GM18861 (cell line): Measurements from ENCODE around the gene ECT2.
A peak's percentile ranks its signal among the peaks of the same experiment; 100 is the strongest.
"Not testable (repeated sequence)": the region's sequence is repeated elsewhere in the genome, so short reads cannot be mapped to it uniquely, and the experiment has no call there.

Experiments used
- ATAC-seq: cut with Tn5 transposase; IDR thresholded peaks from one replicate; pipeline ENCODE4 v1.9.1; 2021; ENCODE audit not compliant: unreplicated experiment

The ECT2 gene

GRCh38 chr3:172750368-172751174 lies at the start of gene ECT2:
TSS of gene ECT2 (plus strand) at chr3:172750726. CDS start at chr3:172754531, 3,805 bp downstream.
- peak; percentile 97 for ATAC-seq

- no peak for ATAC-seq
Observed at GRCh38 chr3:172700936-172701455, 49.5 kb upstream of the ECT2 start.

GRCh38 chr3:172701751-172702150 lies 48.8 kb upstream of the ECT2 start:
- no peak for ATAC-seq

GRCh38 chr3:172702256-172702655 lies 48.3 kb upstream of the ECT2 start:
- ATAC-seq: no peak

- not testable (repeated sequence) for ATAC-seq
Observed at GRCh38 chr3:172702731-172703130, 47.8 kb upstream of the ECT2 start.

- no peak for ATAC-seq
Observed at GRCh38 chr3:172704001-172704400, 46.5 kb upstream of the ECT2 start.

GRCh38 chr3:172705170-172705569 lies 45.4 kb upstream of the ECT2 start:
- ATAC-seq: no peak

GRCh38 chr3:172707030-172707429 lies 43.5 kb upstream of the ECT2 start:
- no peak for ATAC-seq

GRCh38 chr3:172707967-172708366 lies 42.6 kb upstream of the ECT2 start:
- no peak for ATAC-seq

- no peak for ATAC-seq
Observed at GRCh38 chr3:172708921-172709773, 41.4 kb upstream of the ECT2 start.

- ATAC-seq: peak; percentile 1
Observed at GRCh38 chr3:172709774-172710663, 40.5 kb upstream of the ECT2 start.

- peak; percentile 100 for ATAC-seq
Observed at GRCh38 chr3:172710664-172711453, 39.7 kb upstream of the ECT2 start, which contains the start of gene NCEH1. TSS of gene NCEH1 (minus strand) at chr3:172711067. CDS start at chr3:172710984, 83 bp downstream.

GRCh38 chr3:172711454-172711795 lies 39.1 kb upstream of the ECT2 start:
- ATAC-seq: no peak

- no peak for ATAC-seq
Observed at GRCh38 chr3:172713316-172713715, 37.2 kb upstream of the ECT2 start.

- ATAC-seq: no peak
Observed at GRCh38 chr3:172716476-172716875, 34.0 kb upstream of the ECT2 start.

- ATAC-seq: peak; percentile 52
Observed at GRCh38 chr3:172717493-172718088, 32.9 kb upstream of the ECT2 start.

GRCh38 chr3:172722536-172723040 lies 27.9 kb upstream of the ECT2 start:
- ATAC-seq: not testable (repeated sequence)

GRCh38 chr3:172726380-172726779 lies 24.1 kb upstream of the ECT2 start:
- ATAC-seq: no peak

GRCh38 chr3:172735014-172735413 lies 15.5 kb upstream of the ECT2 start:
- no peak for ATAC-seq
